ENCODE data around the gene MT1G. TPM values are rescaled to one million over a fixed set of nuclear protein-coding genes. Genes with fewer than 3 reads are reported as not detected.

The MT1G gene
- total RNA-seq, 3 donors from 2014 or later: 28.8 to 40.5 (median 35.9) TPM

- H3K27me3 Mint-ChIP-seq (ENCODE audit: low read depth): peaks cover 43% of the 10 kb centered on the region
- DNase-seq (no peak), ATAC-seq (no peak)
- H3K36me3 Mint-ChIP-seq (ENCODE audit: insufficient read depth): no peaks in the 10 kb centered on the region
- no peaks in the 10 kb centered on the region for H3K9me3 Mint-ChIP-seq
- H3K4me1 Mint-ChIP-seq (ENCODE audit: low read depth): peaks cover 29% of the 10 kb centered on the region
- no peak overlapping the region for H3K4me3 Mint-ChIP-seq
Observed at GRCh38 chr16:56641166-56641565, 26.7 kb downstream of the MT1G start.

- DNase-seq (no peak), ATAC-seq (no peak)
- peaks cover 36% of the 10 kb centered on the region for H3K4me1 Mint-ChIP-seq (ENCODE audit: low read depth)
- no peaks in the 10 kb centered on the region for H3K36me3 Mint-ChIP-seq (ENCODE audit: insufficient read depth)
- H3K9me3 Mint-ChIP-seq: no peaks in the 10 kb centered on the region
- H3K4me3 Mint-ChIP-seq: no peak overlapping the region
- H3K27me3 Mint-ChIP-seq (ENCODE audit: low read depth): peaks cover 50% of the 10 kb centered on the region
Observed at GRCh38 chr16:56640076-56640475, 27.8 kb downstream of the MT1G start.

GRCh38 chr16:56639045-56639444, 28.8 kb downstream of the MT1G start:
- Mint-ChIP-seq H3K4me1 (ENCODE audit: low read depth) (peaks cover 40% of the 10 kb centered on the region), H3K27me3 (ENCODE audit: low read depth) (peaks cover 61% of the 10 kb centered on the region), H3K4me3 (no peak overlapping the region), H3K9me3 (no peaks in the 10 kb centered on the region), H3K36me3 (ENCODE audit: insufficient read depth) (no peaks in the 10 kb centered on the region)
- ATAC-seq: no peak
- DNase-seq: no peak

- Mint-ChIP-seq H3K27me3 (ENCODE audit: low read depth) (peaks cover 70% of the 10 kb centered on the region), H3K4me1 (ENCODE audit: low read depth) (peaks cover 31% of the 10 kb centered on the region), H3K36me3 (ENCODE audit: insufficient read depth) (no peaks in the 10 kb centered on the region), H3K4me3 (peak within 1 kb of the TSS; percentile 33), H3K9me3 (no peaks in the 10 kb centered on the region)
- DNase-seq (no peak), ATAC-seq (peak; percentile 33 to 36)
Observed at GRCh38 chr16:56637814-56638750, 29.8 kb downstream of the MT1G start, which contains the start of gene MT1A. Gene MT1A (plus strand): TSS chr16:56638666. CDS start chr16:56638739, 73 bp downstream.

GRCh38 chr16:56636616-56637413, 31.1 kb downstream of the MT1G start:
- DNase-seq (no peak), ATAC-seq (no peak)
- Mint-ChIP-seq H3K36me3 (ENCODE audit: insufficient read depth) (no peaks in the 10 kb centered on the region), H3K27me3 (ENCODE audit: low read depth) (peaks cover 78% of the 10 kb centered on the region), H3K4me3 (no peak overlapping the region), H3K9me3 (no peaks in the 10 kb centered on the region), H3K4me1 (ENCODE audit: low read depth) (peaks cover 27% of the 10 kb centered on the region)

GRCh38 chr16:56635441-56635967, 32.4 kb downstream of the MT1G start:
- H3K36me3 Mint-ChIP-seq (ENCODE audit: insufficient read depth): no peaks in the 10 kb centered on the region
- DNase-seq (no peak), ATAC-seq (peak in 1 of 2 donors; percentile 10)
- no peaks in the 10 kb centered on the region for H3K9me3 Mint-ChIP-seq
- H3K27me3 Mint-ChIP-seq (ENCODE audit: low read depth): peaks cover 87% of the 10 kb centered on the region
- H3K4me3 Mint-ChIP-seq: peak overlapping the region; percentile 11
- H3K4me1 Mint-ChIP-seq (ENCODE audit: low read depth): peaks cover 30% of the 10 kb centered on the region

- Mint-ChIP-seq H3K4me3 (peak overlapping the region; percentile 35), H3K27me3 (ENCODE audit: low read depth) (peaks cover 82% of the 10 kb centered on the region), H3K36me3 (ENCODE audit: insufficient read depth) (no peaks in the 10 kb centered on the region), H3K9me3 (no peaks in the 10 kb centered on the region), H3K4me1 (ENCODE audit: low read depth) (peaks cover 30% of the 10 kb centered on the region)
- DNase-seq: no peak
- no peak for ATAC-seq
Observed at GRCh38 chr16:56634715-56635440, 33.0 kb downstream of the MT1G start.

GRCh38 chr16:56633535-56633934, 34.3 kb downstream of the MT1G start:
- H3K4me3 Mint-ChIP-seq: no peak overlapping the region
- DNase-seq: no peak
- H3K4me1 Mint-ChIP-seq (ENCODE audit: low read depth): peaks cover 28% of the 10 kb centered on the region
- H3K36me3 Mint-ChIP-seq (ENCODE audit: insufficient read depth): no peaks in the 10 kb centered on the region
- no peak for ATAC-seq
- H3K9me3 Mint-ChIP-seq: no peaks in the 10 kb centered on the region
- H3K27me3 Mint-ChIP-seq (ENCODE audit: low read depth): peaks cover 74% of the 10 kb centered on the region

GRCh38 chr16:56632848-56633365, 35.0 kb downstream of the MT1G start:
- Mint-ChIP-seq H3K9me3 (no peaks in the 10 kb centered on the region), H3K4me1 (ENCODE audit: low read depth) (peaks cover 25% of the 10 kb centered on the region), H3K36me3 (ENCODE audit: insufficient read depth) (no peaks in the 10 kb centered on the region), H3K27me3 (ENCODE audit: low read depth) (peaks cover 71% of the 10 kb centered on the region), H3K4me3 (peak overlapping the region; percentile 40)
- ATAC-seq (no peak), DNase-seq (no peak)

- ATAC-seq (peak; percentile 54 to 70), DNase-seq (no peak)
- H3K27me3 Mint-ChIP-seq (ENCODE audit: low read depth): peaks cover 65% of the 10 kb centered on the region
- peak within 1 kb of the TSS; percentile 60 for H3K4me3 Mint-ChIP-seq
- peaks cover 22% of the 10 kb centered on the region for H3K4me1 Mint-ChIP-seq (ENCODE audit: low read depth)
- H3K9me3 Mint-ChIP-seq: no peaks in the 10 kb centered on the region
- H3K36me3 Mint-ChIP-seq (ENCODE audit: insufficient read depth): no peaks in the 10 kb centered on the region
Observed at GRCh38 chr16:56632156-56632847, 35.6 kb downstream of the MT1G start, which contains the start of gene MT1M. Gene MT1M (plus strand): TSS chr16:56632659. CDS start chr16:56632732, 73 bp downstream.

- Mint-ChIP-seq H3K9me3 (no peaks in the 10 kb centered on the region), H3K4me1 (ENCODE audit: low read depth) (peaks cover 22% of the 10 kb centered on the region), H3K4me3 (peak overlapping the region; percentile 60), H3K36me3 (ENCODE audit: insufficient read depth) (no peaks in the 10 kb centered on the region), H3K27me3 (ENCODE audit: low read depth) (peaks cover 65% of the 10 kb centered on the region)
- ATAC-seq (no peak), DNase-seq (no peak)
Observed at GRCh38 chr16:56631832-56632155, 36.1 kb downstream of the MT1G start.

GRCh38 chr16:56631197-56631596, 36.7 kb downstream of the MT1G start:
- Mint-ChIP-seq H3K27me3 (ENCODE audit: low read depth) (peaks cover 60% of the 10 kb centered on the region), H3K4me1 (ENCODE audit: low read depth) (peaks cover 22% of the 10 kb centered on the region), H3K36me3 (ENCODE audit: insufficient read depth) (no peaks in the 10 kb centered on the region), H3K9me3 (no peaks in the 10 kb centered on the region), H3K4me3 (no peak overlapping the region)
- no peak for ATAC-seq
- DNase-seq: no peak

GRCh38 chr16:56630134-56630533, 37.7 kb downstream of the MT1G start:
- peaks cover 58% of the 10 kb centered on the region for H3K27me3 Mint-ChIP-seq (ENCODE audit: low read depth)
- DNase-seq (no peak), ATAC-seq (no peak)
- H3K36me3 Mint-ChIP-seq (ENCODE audit: insufficient read depth): no peaks in the 10 kb centered on the region
- no peaks in the 10 kb centered on the region for H3K9me3 Mint-ChIP-seq
- H3K4me1 Mint-ChIP-seq (ENCODE audit: low read depth): peaks cover 20% of the 10 kb centered on the region
- no peak overlapping the region for H3K4me3 Mint-ChIP-seq

Measured in activated T-cell treated with anti-CD3 and anti-CD28 coated beads, Interleukin-2, amount 50 U/mL, for 4 hours (primary cell).